CD14-positive monocyte (primary cell): ENCODE measurements around the gene BRF1. TPM values are rescaled to one million over a fixed set of nuclear protein-coding genes. Genes with fewer than 3 reads are reported as not detected.
A peak's percentile ranks its signal among the peaks of the same experiment; 100 is the strongest.

Source experiments
- DNase-seq, 3 donors: peaks; one replicate each; pipeline ENCODE4 v3.0.0-alpha.2; 2011 to 2022
- H2AFZ ChIP-seq: 2 replicates; pipeline ENCODE4 v1.6.0; 2012; ENCODE audit warnings: mild to moderate bottlenecking, low read depth, low read length, inconsistent platforms; ENCODE audit not compliant: insufficient read depth, poor library complexity, severe bottlenecking
- H3K27ac ChIP-seq, 2 donors: 1 replicate in 1 of 2; 2 replicates in 1 of 2; pipeline ENCODE4 v1.5.1; 2012 to 2013; ENCODE audit warnings: low read length in 2 of 2, control low read depth in 1 of 2, inconsistent platforms in 1 of 2, low read depth in 1 of 2, mild to moderate bottlenecking in 1 of 2
- H3K27me3 ChIP-seq, 2 donors: one replicate each; pipeline versions ENCODE4 v1.6.0 to v1.6.1; 2011 to 2013; ENCODE audit warnings: low read length in 2 of 2; ENCODE audit not compliant: control insufficient read depth in 2 of 2, insufficient read depth in 2 of 2
- H3K36me3 ChIP-seq, 2 donors: replicated peaks in 1 of 2; 1 replicate in 1 of 2; 2 replicates in 1 of 2; pipeline versions ENCODE4 v1.5.1 to v1.6.1; 2012 to 2013; ENCODE audit warnings: low read length in 2 of 2, control low read depth in 1 of 2, inconsistent platforms in 1 of 2, mild to moderate bottlenecking in 1 of 2; ENCODE audit not compliant: insufficient read depth in 2 of 2, control insufficient read depth in 1 of 2
- H3K4me1 ChIP-seq, 2 donors: 1 replicate in 1 of 2; 2 replicates in 1 of 2; pipeline versions ENCODE4 v1.5.1 to v1.6.1; 2012 to 2013; ENCODE audit warnings: low read length in 2 of 2, control low read depth in 1 of 2, inconsistent platforms in 1 of 2, mild to moderate bottlenecking in 1 of 2, moderate library complexity in 1 of 2; ENCODE audit not compliant: insufficient read depth in 2 of 2, control insufficient read depth in 1 of 2
- H3K4me2 ChIP-seq: replicated peaks from 2 replicates; pipeline ENCODE3; 2012; ENCODE audit warnings: low read length, moderate library complexity, mild to moderate bottlenecking; ENCODE audit not compliant: poor library complexity, severe bottlenecking; ENCODE audit errors: extremely low read depth
- H3K4me3 ChIP-seq, 3 experiments: fragments of 200-600 bp in 1 of 3; sonication (generic) in 1 of 3; replicated peaks in 1 of 3; 1 replicate in 2 of 3; 2 replicates in 1 of 3; pipeline ENCODE4 v1.5.1; 2011 to 2013; ENCODE audit warnings: low read length in 3 of 3, mild to moderate bottlenecking in 3 of 3, control low read depth in 2 of 3, low read depth in 2 of 3, inconsistent platforms in 1 of 3, moderate library complexity in 1 of 3
- H3K79me2 ChIP-seq: 2 replicates; pipeline ENCODE4 v1.6.0; 2012; ENCODE audit warnings: mild to moderate bottlenecking, control low read depth, inconsistent platforms, low read length, moderate library complexity; ENCODE audit not compliant: insufficient read depth
- H3K9ac ChIP-seq: 2 replicates; pipeline ENCODE4 v1.6.0; 2017; ENCODE audit warnings: low read length, mild to moderate bottlenecking; ENCODE audit not compliant: insufficient read depth, poor library complexity, severe bottlenecking
- H3K9me3 ChIP-seq, 2 donors: replicated peaks in 1 of 2; 1 replicate in 1 of 2; 2 replicates in 1 of 2; pipeline versions ENCODE4 v1.5.1 to v1.6.1; 2012 to 2013; ENCODE audit warnings: low read length in 2 of 2, control low read depth in 1 of 2; ENCODE audit not compliant: control insufficient read depth in 1 of 2, insufficient read depth in 1 of 2
- H4K20me1 ChIP-seq: 2 replicates; pipeline ENCODE4 v1.6.0; 2012; ENCODE audit warnings: mild to moderate bottlenecking, low read length, control low read depth, moderate library complexity; ENCODE audit not compliant: insufficient read depth
- H3K27ac Mint-ChIP-seq, 7 donors: one replicate each; pipeline ENCODE4 v1.8.0; 2020; ENCODE audit warnings: mild to moderate bottlenecking in 7 of 7, mixed read lengths in 7 of 7, moderate library complexity in 6 of 7, inconsistent platforms in 2 of 7
- H3K27me3 Mint-ChIP-seq, 3 donors: one replicate each; pipeline ENCODE4 v1.8.0; 2021 to 2022; ENCODE audit warnings: low read depth in 3 of 3, mild to moderate bottlenecking in 3 of 3, mixed read lengths in 3 of 3, moderate library complexity in 3 of 3, inconsistent platforms in 1 of 3
- H3K36me3 Mint-ChIP-seq, 2 donors: one replicate each; pipeline ENCODE4 v1.8.0; 2020; ENCODE audit warnings: mixed read lengths in 2 of 2, inconsistent platforms in 1 of 2, mild to moderate bottlenecking in 1 of 2
- H3K4me1 Mint-ChIP-seq: one replicate; pipeline ENCODE4 v1.8.0; 2020; ENCODE audit warnings: mild to moderate bottlenecking, mixed read lengths
- H3K4me3 Mint-ChIP-seq, 2 donors: one replicate each; pipeline ENCODE4 v1.8.0; 2020; ENCODE audit warnings: mild to moderate bottlenecking in 2 of 2, mixed read lengths in 2 of 2, moderate library complexity in 1 of 2
- H3K9me3 Mint-ChIP-seq, 7 donors: one replicate each; pipeline ENCODE4 v1.8.0; 2020 to 2022; ENCODE audit warnings: mixed read lengths in 7 of 7, mild to moderate bottlenecking in 6 of 7, moderate library complexity in 6 of 7, inconsistent platforms in 2 of 7
- CTCF ChIP-seq: fragments of 200-600 bp; IDR thresholded peaks from one replicate; pipeline ENCODE4 v1.8.0; 2022; ENCODE audit warnings: antibody characterized with exemption, mild to moderate bottlenecking
- WGBS: methylation state at CpG from one replicate; pipeline ENCODE4 v1.1.5; 2013; ENCODE audit warnings: missing lambda C conversion rate; ENCODE audit not compliant: insufficient coverage; 5-methylcytosine and 5-hydroxymethylcytosine counted together
- intact Hi-C, 2 donors: fragments of 100-400 bp; cut with micrococcal nuclease; formaldehyde crosslinking; loops; one replicate each; pipeline versions ENCODE4 v1.15.0 to v1.15.1; 2023
- polyA plus RNA-seq, 3 donors: library from polyadenylated mRNA; depleted of rRNA in 1 of 3; unstranded in 2 of 3; stranded (reverse) in 1 of 3; fragments of 300-500 nt in 2 of 3; fragments of >200 nt in 1 of 3; fragmentation: Illumina TruSeq in 2 of 3; gene quantifications; 1 replicate in 2 of 3; 2 replicates in 1 of 3; pipeline ENCODE4 v1.2.3, GENCODE V29; 2012 to 2021

The BRF1 gene
- polyA plus RNA-seq, 3 donors = 2.3 to 20.5 (median 2.5) TPM

- peaks cover 45 to 90% of the 10 kb centered on the region in 2 donors for H3K36me3 ChIP-seq
- Mint-ChIP-seq H3K27me3 (peaks cover 0 to 1% (median 0%) of the 10 kb centered on the region in 3 donors), H3K4me1 (peaks cover 7% of the 10 kb centered on the region), H3K27ac (peak overlapping the region in 1 of 7 donors; percentile 8), H3K4me3 (no peak overlapping the region), H3K9me3 (no peaks in the 10 kb centered on the region), H3K36me3 (peaks cover 66 to 90% of the 10 kb centered on the region in 2 donors)
- DNase-seq = no peak
- H3K9ac ChIP-seq = no peak overlapping the region
- no peaks in the 10 kb centered on the region for H3K27me3 ChIP-seq
- no peaks in the 10 kb centered on the region for H4K20me1 ChIP-seq
- H3K4me1 ChIP-seq = no peaks in the 10 kb centered on the region
- no peak overlapping the region for H2AFZ ChIP-seq
- H3K4me3 ChIP-seq = no peak overlapping the region
- H3K9me3 ChIP-seq = no peaks in the 10 kb centered on the region
- TF ChIP-seq CTCF = no peak
- H3K79me2 ChIP-seq = no peaks in the 10 kb centered on the region
- intact Hi-C loops = no loop called here
- H3K4me2 ChIP-seq = no peak overlapping the region
- no peak overlapping the region for H3K27ac ChIP-seq
- 86% methylated on average over 9 of the region's 15 CpGs for whole genome bisulfite sequencing
Observed at GRCh38 chr14:105223770-105224544, 76.8 kb downstream of the BRF1 start.

GRCh38 chr14:105223260-105223659, 77.5 kb downstream of the BRF1 start:
- H4K20me1 ChIP-seq = no peaks in the 10 kb centered on the region
- peaks cover 71 to 91% of the 10 kb centered on the region in 2 donors for H3K36me3 Mint-ChIP-seq

More at GRCh38 chr14:105223260-105223659, 77.5 kb downstream of the BRF1 start:
- Histone ChIP-seq H3K9me3 (no peaks in the 10 kb centered on the region), H3K4me1 (no peaks in the 10 kb centered on the region), H2AFZ (no peak overlapping the region), H3K27ac (no peak overlapping the region), H3K36me3 (peaks cover 52 to 97% of the 10 kb centered on the region in 2 donors), H3K4me3 (no peak overlapping the region), H3K79me2 (no peaks in the 10 kb centered on the region), H3K4me2 (no peak overlapping the region), H3K27me3 (no peaks in the 10 kb centered on the region), H3K9ac (no peak overlapping the region)
- DNase-seq = no peak
- intact Hi-C loops = no loop called here
- Mint-ChIP-seq H3K4me3 (no peak overlapping the region), H3K9me3 (peaks cover 0 to 2% (median 0%) of the 10 kb centered on the region in 7 donors), H3K27me3 (peaks cover 0 to 1% (median 0%) of the 10 kb centered on the region in 3 donors), H3K4me1 (peaks cover 7% of the 10 kb centered on the region), H3K27ac (peak overlapping the region in 1 of 7 donors; percentile 73)
- TF ChIP-seq CTCF = no peak
- WGBS = 93% methylated on average over 13 of the region's 16 CpGs
